SJSA1 (cell line): Measurements from ENCODE around the gene PSMD3. TPM values are rescaled to one million over a fixed set of nuclear protein-coding genes. Genes with fewer than 3 reads are reported as not detected.
A peak's percentile ranks its signal among the peaks of the same experiment; 100 is the strongest.
"Not testable (repeated sequence)": the region's sequence is repeated elsewhere in the genome, so short reads cannot be mapped to it uniquely, and the experiment has no call there.

Experiments used
- DNase-seq, 2 experiments: peaks; one replicate each; pipeline ENCODE4 v3.0.0-alpha.2; 2015 to 2020; ENCODE audit warnings: low spot score in 2 of 2, low read depth in 1 of 2
- H3K27ac ChIP-seq: fragments of 250-450 bp; sonication (Bioruptor Pico); 2 replicates; pipeline ENCODE4 v1.5.1; 2020; ENCODE audit warnings: mild to moderate bottlenecking, moderate library complexity
- H3K27me3 ChIP-seq: fragments of 250-450 bp; sonication (Bioruptor Pico); replicated peaks from 2 replicates; pipeline ENCODE4 v1.5.1; 2020; ENCODE audit warnings: mild to moderate bottlenecking, moderate library complexity
- H3K36me3 ChIP-seq: fragments of 250-450 bp; sonication (Bioruptor Pico); 2 replicates; pipeline ENCODE4 v1.5.1; 2020; ENCODE audit warnings: mild to moderate bottlenecking
- H3K4me1 ChIP-seq: fragments of 250-450 bp; sonication (Bioruptor Pico); replicated peaks from 2 replicates; pipeline ENCODE4 v1.6.1; 2021; ENCODE audit warnings: mild to moderate bottlenecking
- H3K4me3 ChIP-seq: fragments of 250-450 bp; sonication (Bioruptor Pico); 2 replicates; pipeline ENCODE4 v1.5.1; 2020; ENCODE audit warnings: mild to moderate bottlenecking
- H3K9me3 ChIP-seq: fragments of 250-450 bp; sonication (Bioruptor Pico); replicated peaks from 2 replicates; pipeline ENCODE4 v1.5.1; 2020; ENCODE audit warnings: mild to moderate bottlenecking
- total RNA-seq: library from RNA; depleted of rRNA; stranded (reverse); fragments of >200 nt; shearing (Covaris generic); gene quantifications from 2 replicates; pipeline ENCODE4 v1.2.3, GENCODE V29; 2014; rRNA removed

Gene PSMD3
- 98.3 and 167 TPM in 2 replicates for total RNA-seq

GRCh38 chr17:39980351-39981206 lies at the start of gene PSMD3:
Gene PSMD3 (plus strand): TSS chr17:39980807. CDS start chr17:39980971, 164 bp downstream.
- peak; percentile 98 to 99 for DNase-seq
- H3K9me3 ChIP-seq, result no peaks in the 10 kb centered on the region
- peak within 1 kb of the TSS; percentile 73 for H3K4me3 ChIP-seq
- H3K27me3 ChIP-seq, result no peaks in the 10 kb centered on the region
- H3K4me1 ChIP-seq, result peaks cover 18% of the 10 kb centered on the region
- H3K27ac ChIP-seq, result peak within 1 kb of the TSS; percentile 74
- H3K36me3 ChIP-seq, result peaks cover 28% of the 10 kb centered on the region

DNA sequence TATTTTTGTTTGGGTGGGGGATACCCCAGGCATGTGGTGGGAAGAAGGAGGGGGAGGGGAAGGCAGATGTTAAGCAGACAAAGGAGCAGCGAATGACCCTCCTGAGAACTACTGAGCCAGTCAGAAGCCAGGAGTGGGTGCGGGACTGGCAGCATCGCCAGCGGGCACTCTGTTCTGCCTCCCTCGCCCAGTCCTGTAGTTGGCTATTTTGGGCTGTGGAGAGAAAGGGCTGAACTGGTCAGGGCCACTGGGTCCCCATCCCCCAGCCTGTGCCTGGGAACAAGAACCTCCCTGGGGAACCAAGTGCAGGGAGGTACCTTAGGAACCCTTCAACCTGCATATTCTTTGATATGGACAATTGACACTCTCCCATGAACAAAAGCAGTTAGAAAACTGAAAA lies 46.7 kb upstream of the PSMD3 start:
- H3K36me3 ChIP-seq, result no peaks in the 10 kb centered on the region
- H3K4me1 ChIP-seq, result peaks cover 11% of the 10 kb centered on the region
- no peak overlapping the region for H3K27ac ChIP-seq
- H3K27me3 ChIP-seq, result no peaks in the 10 kb centered on the region
- DNase-seq, result no peak
- no peak overlapping the region for H3K4me3 ChIP-seq
- no peaks in the 10 kb centered on the region for H3K9me3 ChIP-seq

- no peak overlapping the region for H3K27ac ChIP-seq
- peaks cover 10% of the 10 kb centered on the region for H3K4me1 ChIP-seq
- no peaks in the 10 kb centered on the region for H3K27me3 ChIP-seq
These were observed 46.3 kb upstream of the PSMD3 start for GRCh38 chr17:39934324-39934723.

DNA sequence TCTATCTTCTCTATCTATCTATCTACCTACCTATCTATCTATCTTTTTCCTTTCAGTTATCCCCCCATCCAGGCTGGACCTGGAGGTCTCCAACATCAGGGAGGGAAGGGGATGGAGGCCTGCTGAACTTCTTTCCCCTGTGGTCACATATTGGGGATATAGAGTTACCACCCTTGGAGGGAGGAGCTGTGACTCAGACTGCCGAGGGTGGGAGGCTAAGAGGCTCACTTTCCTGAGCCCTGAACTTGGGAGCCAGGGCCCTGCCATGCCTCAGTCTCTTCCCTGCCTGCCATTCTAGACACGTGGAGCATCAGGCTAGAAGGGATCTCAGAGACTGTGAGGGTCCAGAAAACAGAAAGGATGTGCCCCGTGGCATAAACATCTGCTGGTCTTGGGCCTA lies 44.7 kb upstream of the PSMD3 start:
- Histone ChIP-seq H3K27ac (no peak overlapping the region), H3K4me3 (no peak overlapping the region), H3K27me3 (no peaks in the 10 kb centered on the region), H3K4me1 (peaks cover 10% of the 10 kb centered on the region), H3K36me3 (no peaks in the 10 kb centered on the region), H3K9me3 (no peaks in the 10 kb centered on the region)
- no peak for DNase-seq

More at GRCh38 chr17:39934324-39934723, 46.3 kb upstream of the PSMD3 start:
- Histone ChIP-seq H3K9me3 (no peaks in the 10 kb centered on the region), H3K36me3 (no peaks in the 10 kb centered on the region), H3K4me3 (no peak overlapping the region)
- DNase-seq, result no peak

DNA sequence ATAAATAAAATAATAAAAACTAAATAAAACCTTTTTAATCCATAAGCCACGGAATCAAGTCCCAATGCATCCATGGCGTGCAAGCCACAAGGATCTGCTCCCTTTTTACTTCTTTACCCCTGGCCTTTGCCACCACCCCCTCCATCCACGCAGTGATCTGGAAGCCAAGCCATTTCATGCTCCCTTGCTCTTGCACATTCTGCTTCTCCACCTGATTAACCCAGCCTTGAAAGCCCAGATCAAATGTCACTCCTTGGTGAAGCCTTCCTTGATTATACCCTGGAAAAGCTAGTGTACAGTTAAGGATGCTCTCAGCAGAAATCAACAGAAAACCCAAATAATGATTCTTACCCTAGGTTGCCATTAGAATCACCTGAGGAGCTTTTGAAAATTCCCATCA lies 43.2 kb upstream of the PSMD3 start:
- no peaks in the 10 kb centered on the region for H3K9me3 ChIP-seq
- no peak overlapping the region for H3K4me3 ChIP-seq
- H3K27me3 ChIP-seq, result no peaks in the 10 kb centered on the region
- H3K4me1 ChIP-seq, result peaks cover 10% of the 10 kb centered on the region
- H3K36me3 ChIP-seq, result no peaks in the 10 kb centered on the region
- H3K27ac ChIP-seq, result no peak overlapping the region
- DNase-seq, result no peak

- Histone ChIP-seq H3K36me3 (no peaks in the 10 kb centered on the region), H3K4me3 (no peak overlapping the region), H3K9me3 (no peaks in the 10 kb centered on the region), H3K27me3 (no peaks in the 10 kb centered on the region), H3K27ac (no peak overlapping the region), H3K4me1 (peaks cover 10% of the 10 kb centered on the region)
- no peak for DNase-seq
These were observed 42.3 kb upstream of the PSMD3 start for GRCh38 chr17:39938140-39938869.

GRCh38 chr17:39939106-39939505 lies 41.5 kb upstream of the PSMD3 start:
- Histone ChIP-seq H3K4me1 (peaks cover 10% of the 10 kb centered on the region), H3K36me3 (no peaks in the 10 kb centered on the region), H3K9me3 (no peaks in the 10 kb centered on the region), H3K27me3 (no peaks in the 10 kb centered on the region), H3K4me3 (no peak overlapping the region), H3K27ac (no peak overlapping the region)
- DNase-seq, result no peak

- H3K27ac ChIP-seq, result no peak overlapping the region
- no peaks in the 10 kb centered on the region for H3K36me3 ChIP-seq
- no peaks in the 10 kb centered on the region for H3K9me3 ChIP-seq
- H3K4me3 ChIP-seq, result no peak overlapping the region
- DNase-seq, result peak in 1 of 2 experiments; percentile 43
- peaks cover 10% of the 10 kb centered on the region for H3K4me1 ChIP-seq
- H3K27me3 ChIP-seq, result no peaks in the 10 kb centered on the region
These were observed 40.8 kb upstream of the PSMD3 start for GRCh38 chr17:39939588-39940419.

DNA sequence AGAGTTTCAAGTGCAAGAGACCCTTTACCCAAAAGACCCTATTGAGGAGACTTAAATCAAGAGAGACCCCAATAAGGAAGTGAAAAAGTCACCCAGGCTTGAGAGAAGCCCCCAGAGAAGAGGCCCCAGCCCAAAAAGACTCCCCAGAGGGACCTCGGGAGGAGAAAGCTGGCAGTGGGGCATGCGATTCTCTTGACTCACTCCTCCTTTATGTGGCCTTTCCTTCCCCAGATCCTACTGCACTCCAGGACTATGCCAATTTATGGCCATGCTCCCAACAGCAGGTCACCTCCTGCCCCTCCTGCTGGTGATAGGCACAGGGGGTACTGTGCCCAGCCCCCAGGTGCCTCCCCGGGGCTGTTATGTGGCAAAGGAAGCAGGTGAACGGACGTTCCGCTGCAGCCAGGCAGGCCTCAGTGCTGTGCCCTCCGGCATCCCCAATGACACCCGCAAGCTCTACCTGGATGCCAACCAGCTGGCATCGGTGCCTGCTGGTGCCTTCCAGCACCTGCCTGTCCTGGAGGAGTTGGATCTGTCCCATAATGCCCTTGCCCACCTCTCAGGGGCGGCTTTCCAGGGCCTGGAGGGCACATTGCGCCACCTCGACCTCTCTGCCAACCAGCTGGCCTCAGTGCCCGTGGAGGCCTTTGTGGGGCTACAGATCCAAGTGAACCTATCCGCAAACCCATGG lies 36.8 kb upstream of the PSMD3 start:
- Histone ChIP-seq H3K4me3 (no peak overlapping the region), H3K36me3 (no peaks in the 10 kb centered on the region), H3K9me3 (no peaks in the 10 kb centered on the region), H3K27me3 (no peaks in the 10 kb centered on the region), H3K4me1 (peaks cover 10% of the 10 kb centered on the region), H3K27ac (no peak overlapping the region)
- no peak for DNase-seq

DNA sequence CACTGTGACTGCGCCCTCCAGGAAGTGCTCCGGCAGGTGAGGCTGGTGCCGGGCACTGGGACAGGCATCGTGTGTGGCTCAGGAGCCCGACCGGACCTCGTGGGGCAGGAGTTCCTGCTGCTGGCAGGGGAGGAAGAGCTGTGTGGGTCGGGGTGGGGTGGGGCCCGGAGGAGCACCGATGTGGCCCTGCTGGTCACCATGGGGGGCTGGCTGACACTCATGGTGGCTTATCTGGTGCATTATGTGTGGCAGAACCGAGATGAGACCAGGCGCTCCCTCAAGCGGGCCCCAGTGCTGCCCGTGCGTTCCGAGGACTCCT lies 36.3 kb upstream of the PSMD3 start:
- Histone ChIP-seq H3K27ac (no peak overlapping the region), H3K4me3 (no peak overlapping the region), H3K4me1 (peaks cover 7% of the 10 kb centered on the region), H3K27me3 (no peaks in the 10 kb centered on the region), H3K9me3 (no peaks in the 10 kb centered on the region), H3K36me3 (no peaks in the 10 kb centered on the region)
- no peak for DNase-seq

GRCh38 chr17:39946551-39947330 lies 33.9 kb upstream of the PSMD3 start:
- no peak overlapping the region for H3K4me3 ChIP-seq

DNA sequence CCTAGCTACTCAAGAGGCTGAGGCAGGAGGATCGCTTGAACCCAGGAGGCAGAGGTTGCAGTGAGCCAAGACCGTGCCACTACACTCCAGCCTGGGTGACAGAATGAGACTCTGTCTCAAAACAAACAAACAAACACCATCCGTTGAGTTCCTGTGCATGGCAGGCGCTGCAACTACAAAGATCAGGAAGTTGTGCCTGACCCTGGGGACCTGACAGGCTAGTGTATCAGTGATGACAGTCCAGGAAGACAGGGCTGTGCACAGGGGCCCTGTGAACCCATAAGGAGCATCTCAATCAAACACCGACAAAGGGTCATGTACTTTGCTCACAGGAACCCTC lies 32.1 kb upstream of the PSMD3 start:
- not testable (repeated sequence) for H3K9me3 ChIP-seq, H3K27me3 ChIP-seq, H3K4me1 ChIP-seq, DNase-seq, H3K4me3 ChIP-seq, H3K36me3 ChIP-seq, H3K27ac ChIP-seq

More at GRCh38 chr17:39946551-39947330, 33.9 kb upstream of the PSMD3 start:
- Histone ChIP-seq H3K9me3 (no peaks in the 10 kb centered on the region), H3K27me3 (no peaks in the 10 kb centered on the region; the same call in 1 of the 2 replicates), H3K27ac (no peak overlapping the region), H3K36me3 (no peaks in the 10 kb centered on the region), H3K4me1 (no peaks in the 10 kb centered on the region)
- DNase-seq, result no peak

DNA sequence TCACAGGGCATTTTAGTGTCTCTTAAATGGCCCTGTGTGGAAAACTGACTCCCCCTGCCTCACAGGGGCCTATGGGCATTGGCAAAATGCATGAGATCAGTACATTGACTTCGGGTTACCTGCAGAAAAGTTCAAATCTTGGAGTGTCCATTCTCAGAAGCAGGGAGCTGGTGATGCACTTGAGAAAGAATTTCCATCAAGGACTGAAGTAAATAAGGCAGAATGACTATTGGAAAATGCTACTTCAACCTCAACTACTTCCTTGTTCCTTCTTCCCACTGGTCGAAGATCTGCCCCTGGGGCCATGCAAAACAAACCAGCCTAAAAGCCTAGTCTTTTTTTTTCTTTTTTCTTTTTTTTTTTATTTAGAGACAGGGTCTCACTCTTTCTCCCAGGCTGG lies 31.6 kb upstream of the PSMD3 start:
- no peaks in the 10 kb centered on the region for H3K9me3 ChIP-seq
- no peaks in the 10 kb centered on the region; the same call in 1 of the 2 replicates for H3K27me3 ChIP-seq
- H3K27ac ChIP-seq, result no peak overlapping the region
- no peaks in the 10 kb centered on the region for H3K36me3 ChIP-seq
- no peak overlapping the region for H3K4me3 ChIP-seq
- no peak for DNase-seq
- H3K4me1 ChIP-seq, result peaks cover 10% of the 10 kb centered on the region
